NCI-H187 treated with DMSO at 0.1 percent for 48 hours (cell line): ENCODE measurements around the gene CLIP3.

Source experiments
- DNase-seq: peaks from one replicate; lab custom pipeline; 2025; lab: John Stamatoyannopoulos, UW

The CLIP3 gene

GRCh38 chr19:36009633-36010379, 22.9 kb downstream of the CLIP3 start:
- no peak for DNase-seq

GRCh38 chr19:36009220-36009619, 23.5 kb downstream of the CLIP3 start:
- no peak for DNase-seq

DNA sequence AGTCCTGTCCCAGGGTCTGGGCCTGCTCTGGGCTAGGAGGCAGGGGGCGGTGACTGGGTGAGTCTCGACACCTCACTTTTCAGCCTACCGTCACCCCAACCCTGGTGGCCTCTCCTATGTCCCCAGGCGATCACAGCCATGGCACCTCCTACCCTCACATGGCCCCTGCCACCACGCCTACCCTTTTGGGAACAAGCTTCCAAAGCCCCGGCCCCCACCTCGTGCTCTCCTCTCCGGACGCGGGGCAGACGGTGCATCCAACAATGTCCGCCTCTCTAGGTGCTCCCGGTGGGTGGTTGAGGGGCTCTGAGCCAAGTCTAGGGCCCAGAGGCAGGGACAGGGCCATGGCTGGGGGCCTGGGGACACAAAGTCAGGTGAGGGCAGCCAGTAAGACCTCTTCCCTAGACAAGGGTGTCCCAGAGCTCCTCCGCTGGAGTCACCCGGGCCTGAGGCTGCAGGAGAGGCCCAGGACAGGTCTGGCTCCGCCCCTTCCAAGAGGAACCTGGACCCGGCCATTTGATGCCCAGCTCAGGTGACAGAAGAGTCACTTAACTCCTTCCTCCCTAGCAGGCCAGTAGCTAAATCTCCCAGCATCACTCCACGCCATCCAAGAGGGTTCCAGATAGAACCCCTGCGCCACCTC, 24.2 kb downstream of the CLIP3 start, which contains the start of gene SYNE4:
Gene SYNE4, minus strand, starts transcription at position 478 of the 643 bp plus-strand sequence. Its CDS starts 132 bp downstream, at position 346.
- no peak for DNase-seq

GRCh38 chr19:36006955-36007354, 25.7 kb downstream of the CLIP3 start:
- DNase-seq: no peak

GRCh38 chr19:36003284-36003683, 29.4 kb downstream of the CLIP3 start:
- DNase-seq: no peak

DNA sequence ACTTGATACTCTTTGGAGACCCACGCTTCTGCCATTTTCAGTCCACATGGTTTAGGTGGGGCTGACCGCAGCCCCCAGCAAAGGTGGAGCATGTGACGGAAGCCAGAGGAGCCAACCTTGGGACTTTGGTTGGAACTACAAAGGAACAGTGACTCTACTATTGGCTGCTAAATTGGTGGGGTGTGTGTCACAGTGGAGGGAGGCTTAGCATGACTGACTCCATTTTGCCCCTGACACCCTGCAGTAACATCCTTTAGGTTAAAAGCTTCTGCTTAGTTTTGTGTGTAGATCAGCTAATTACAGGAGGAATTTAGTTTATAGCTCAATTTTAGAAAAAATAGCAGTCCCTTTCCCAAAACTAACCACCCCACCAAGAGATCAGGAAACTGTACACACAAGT, 31.1 kb downstream of the CLIP3 start:
- no peak for DNase-seq

DNA sequence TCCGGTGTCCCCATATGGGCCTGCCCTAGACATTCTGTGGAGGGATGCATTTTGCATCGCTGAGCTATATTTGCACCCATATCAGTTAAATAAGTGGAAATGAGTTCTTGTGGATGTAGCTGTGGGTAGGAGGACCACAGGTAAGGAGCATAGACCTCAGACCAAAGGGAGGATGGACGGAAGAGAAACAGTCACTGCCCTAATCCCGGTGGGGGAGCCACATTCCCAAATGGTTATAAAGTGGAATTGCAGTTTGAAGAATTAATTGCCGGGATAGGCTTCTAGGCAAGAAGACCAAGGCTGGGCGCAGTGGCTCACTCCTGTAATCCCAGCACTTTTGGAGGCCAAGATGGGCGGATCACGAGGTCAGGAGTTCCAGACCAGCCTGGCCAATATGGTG, 35.9 kb downstream of the CLIP3 start:
- no peak for DNase-seq

DNA sequence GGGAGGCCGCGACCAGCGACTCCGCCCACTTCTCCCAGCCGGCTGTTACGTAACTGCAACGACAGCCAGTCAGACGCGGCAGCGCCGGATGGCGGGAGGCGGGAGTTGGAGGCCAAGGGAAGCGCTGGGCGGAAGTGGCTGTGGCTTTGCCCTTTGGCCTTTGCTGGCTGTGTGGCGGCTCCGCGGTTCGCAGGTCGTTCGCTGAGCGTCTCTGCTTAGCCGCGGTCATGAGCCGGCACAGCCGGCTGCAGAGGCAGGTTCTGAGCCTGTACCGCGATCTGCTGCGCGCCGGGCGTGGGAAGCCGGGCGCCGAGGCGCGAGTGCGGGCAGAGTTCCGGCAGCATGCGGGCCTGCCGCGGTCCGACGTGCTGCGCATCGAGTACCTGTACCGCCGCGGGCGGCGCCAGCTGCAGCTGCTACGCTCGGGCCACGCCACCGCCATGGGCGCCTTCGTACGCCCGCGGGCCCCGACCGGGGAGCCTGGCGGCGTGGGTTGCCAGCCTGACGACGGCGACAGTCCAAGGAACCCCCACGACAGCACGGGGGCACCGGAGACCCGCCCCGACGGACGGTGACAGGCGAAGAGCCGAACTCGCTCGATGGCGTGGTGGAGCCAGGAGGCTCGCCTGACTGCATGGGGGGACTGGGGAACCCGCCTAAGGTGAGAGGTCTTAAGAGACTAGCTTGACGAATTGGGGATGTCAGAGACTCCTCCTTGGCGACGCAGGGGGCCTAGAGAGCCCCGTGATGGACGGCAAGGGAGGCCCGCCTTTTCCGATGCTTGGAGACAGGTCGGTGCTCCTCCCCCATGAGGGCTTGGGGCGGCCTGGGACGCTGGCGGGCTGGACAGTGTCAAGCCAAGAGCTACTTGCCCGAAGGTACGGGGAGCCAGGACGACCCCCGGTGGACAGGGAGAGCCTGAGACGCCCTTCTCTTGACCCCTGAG, 37.4 kb downstream of the CLIP3 start, which contains the start of gene SDHAF1:
Gene SDHAF1, plus strand, starts transcription at position 141 of the 946 bp plus-strand sequence. Its CDS starts 87 bp downstream, at position 228.
- peak; percentile 82 for DNase-seq

DNA sequence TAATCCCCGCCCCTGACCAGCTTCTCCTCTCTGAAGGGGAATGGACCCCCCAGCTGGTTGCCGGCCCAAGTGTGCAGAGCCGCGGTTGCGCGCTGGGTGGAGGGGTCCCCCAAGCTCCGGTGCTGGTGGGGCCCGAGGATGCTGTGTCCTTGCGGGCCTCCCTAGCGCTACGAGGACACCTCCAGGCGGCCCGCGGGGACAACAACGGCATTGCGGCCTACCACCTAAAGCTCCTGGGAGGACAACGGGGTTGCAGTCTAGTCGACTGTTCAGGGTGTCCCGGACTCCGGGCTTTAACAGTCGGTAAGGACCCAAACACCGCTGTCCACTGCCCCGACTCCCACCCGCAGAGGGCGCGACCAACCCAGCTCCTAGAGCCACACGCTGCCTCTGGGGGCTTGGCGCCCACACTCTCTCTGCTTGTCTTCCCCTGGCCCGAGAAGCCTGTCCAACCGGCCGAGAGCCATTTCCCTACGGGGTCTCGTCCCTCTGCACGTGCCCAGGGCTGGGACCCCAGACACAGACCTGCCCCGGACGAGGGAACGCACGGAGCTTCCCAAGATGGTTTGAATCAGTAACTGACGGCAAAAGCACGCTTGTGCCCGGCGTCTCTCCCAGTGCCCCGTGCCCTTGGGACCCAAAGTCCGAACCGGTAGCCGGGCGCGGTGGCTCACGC, 38.6 kb downstream of the CLIP3 start:
- DNase-seq: no peak

DNA sequence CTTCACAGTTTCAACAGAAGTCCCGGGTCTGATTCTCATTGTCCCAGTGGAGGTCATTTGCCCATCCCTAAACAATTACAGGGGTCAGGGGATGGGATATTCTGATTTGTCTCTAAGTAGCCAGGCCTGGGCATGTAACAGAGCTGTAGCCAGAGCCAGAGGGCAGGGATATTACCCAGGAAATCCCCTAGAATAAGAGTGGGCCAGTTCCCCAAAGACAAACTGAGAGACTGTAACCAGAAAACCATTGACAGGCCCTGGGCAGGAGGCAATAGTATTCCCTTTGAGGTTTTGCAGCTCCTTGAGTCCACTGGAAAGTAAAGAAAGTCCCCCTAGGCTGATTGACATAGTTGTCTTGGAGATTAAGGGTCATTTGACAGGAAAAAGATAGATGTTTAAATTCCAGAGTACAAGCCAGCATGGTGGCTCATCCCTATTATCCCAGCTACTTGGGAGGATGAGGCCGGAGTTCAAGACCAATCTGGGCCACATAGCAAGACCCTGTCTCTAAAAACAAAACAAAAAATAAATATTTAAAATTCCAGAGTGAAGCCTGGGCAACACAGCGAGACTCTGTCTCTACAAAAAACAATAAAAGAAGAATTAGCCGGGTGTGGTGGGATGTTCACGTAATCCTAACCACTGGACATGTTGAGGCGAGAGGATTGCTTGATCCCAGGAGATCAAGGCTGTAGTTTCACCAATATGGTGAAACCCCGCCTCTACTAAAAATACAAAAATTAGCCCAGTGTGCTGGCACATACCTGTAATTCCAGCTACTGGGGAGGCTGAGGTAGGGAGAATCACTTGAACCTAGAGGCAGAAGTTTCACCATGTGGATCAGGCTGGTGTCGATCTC, 39.5 kb downstream of the CLIP3 start:
- no peak for DNase-seq

DNA sequence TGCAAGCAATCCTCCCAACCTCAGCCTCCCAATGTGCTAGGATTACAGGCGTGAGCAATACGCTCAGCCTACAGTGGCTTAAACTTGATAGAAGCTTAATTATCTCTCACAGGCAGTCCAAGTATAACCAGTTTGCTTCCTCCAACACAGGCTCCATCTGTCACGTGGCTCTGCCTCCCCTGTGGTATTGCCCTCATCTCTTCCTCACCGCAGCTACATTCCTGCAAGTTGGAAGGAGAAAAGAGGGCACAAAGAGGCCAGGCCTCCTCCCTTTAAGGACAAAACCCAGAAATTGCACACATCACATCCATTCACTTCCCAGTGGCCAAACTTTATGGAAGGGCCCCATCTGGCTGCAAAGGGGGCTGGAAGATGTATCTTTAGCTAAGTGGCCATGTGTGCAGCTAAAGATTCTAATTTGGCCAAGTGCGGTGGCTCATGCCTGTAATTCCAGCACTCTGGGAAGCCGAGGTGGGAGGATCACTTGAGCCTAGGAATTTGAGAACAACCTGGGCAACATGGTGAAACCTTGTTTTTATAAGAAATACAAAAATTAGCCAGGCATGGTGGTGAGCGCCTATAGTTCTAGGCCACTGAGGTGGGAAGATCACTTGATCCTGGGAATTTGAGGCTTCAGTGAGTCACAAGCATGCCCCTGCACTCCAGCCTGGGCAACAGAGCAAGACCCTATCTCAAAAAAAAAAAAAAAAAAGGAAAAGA, 40.8 kb downstream of the CLIP3 start:
- DNase-seq: no peak

- no peak for DNase-seq
These were observed 41.6 kb downstream of the CLIP3 start for GRCh38 chr19:35990771-35991730.

- DNase-seq: no peak
These were observed 42.5 kb downstream of the CLIP3 start for GRCh38 chr19:35990156-35990555.

DNA sequence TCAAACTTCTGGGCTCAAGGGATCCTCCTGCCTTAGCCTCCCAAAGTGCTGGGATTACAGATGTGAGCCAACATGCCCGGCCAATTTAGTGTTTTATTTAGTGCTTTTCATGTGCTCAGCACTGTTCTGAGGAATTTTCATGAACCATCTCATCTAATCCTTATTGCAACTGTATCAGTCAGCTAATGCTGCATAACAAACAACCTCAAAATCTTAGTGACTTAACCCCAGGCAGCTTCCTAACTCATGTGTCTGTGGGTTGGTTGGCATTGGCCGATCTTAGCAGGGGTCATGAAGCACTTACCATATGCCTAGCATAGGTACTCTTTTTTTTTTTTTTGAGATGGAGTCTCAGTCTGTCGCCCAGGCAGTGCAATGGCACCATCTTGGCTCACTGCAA, 43.8 kb downstream of the CLIP3 start:
- no peak for DNase-seq

DNA sequence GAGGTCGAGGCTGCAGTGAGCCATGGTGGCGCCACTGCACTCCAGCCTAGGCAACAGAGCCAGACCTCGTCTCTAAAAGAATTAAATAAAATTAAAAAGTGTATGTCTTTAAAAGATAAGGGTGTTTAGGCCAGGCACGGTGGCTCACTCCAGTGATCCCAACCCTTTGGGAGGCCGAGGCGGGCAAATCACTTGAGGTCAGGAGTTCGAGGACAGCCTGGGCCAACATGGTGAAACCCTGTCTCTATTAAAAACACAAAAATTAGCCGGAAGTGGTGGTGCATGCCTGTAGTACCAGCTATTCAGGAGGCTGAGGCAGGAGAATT, 45.1 kb downstream of the CLIP3 start:
- no peak for DNase-seq

- no peak for DNase-seq
These were observed 45.8 kb downstream of the CLIP3 start for GRCh38 chr19:35986664-35987570.

DNA sequence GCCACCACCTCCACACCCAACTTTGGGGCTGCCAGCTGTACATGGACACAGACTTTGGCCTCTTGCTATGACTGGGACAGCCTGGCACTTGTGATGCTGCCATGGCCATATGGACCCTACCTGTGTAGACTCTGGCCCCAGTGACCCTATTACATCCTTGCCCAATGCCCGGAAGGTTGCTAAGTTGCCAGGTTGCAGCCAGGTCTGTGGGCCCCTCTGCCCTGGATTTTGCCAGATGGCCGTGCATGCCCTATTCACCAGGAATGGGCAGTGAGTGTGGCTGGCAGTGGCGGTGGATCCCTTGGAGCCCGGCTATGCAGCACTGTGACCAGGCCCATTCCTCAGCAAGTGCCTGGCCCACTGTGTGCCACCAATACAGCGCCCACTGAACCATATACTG, 46.6 kb downstream of the CLIP3 start:
- DNase-seq: no peak

- DNase-seq: no peak
These were observed 49.5 kb downstream of the CLIP3 start for GRCh38 chr19:35983177-35983576.
